DMS53 (cell line): ENCODE data around the gene SSB.

ENCODE experiments used
- DNase-seq: peaks from one replicate; lab custom pipeline; 2025; lab: John Stamatoyannopoulos, UW

SSB gene

GRCh38 chr2:169798718-169799592, at the start of gene SSB:
Gene SSB (plus strand): TSS chr2:169798871. CDS start chr2:169800961, 2,090 bp downstream.
- peak; percentile 98 for DNase-seq

GRCh38 chr2:169752752-169753151, 45.9 kb upstream of the SSB start:
- no peak for DNase-seq

- DNase-seq: no peak
Measured at GRCh38 chr2:169755083-169755870, 43.4 kb upstream of the SSB start.

GRCh38 chr2:169756342-169756741, 42.3 kb upstream of the SSB start:
- DNase-seq: no peak

GRCh38 chr2:169757356-169757755, 41.3 kb upstream of the SSB start:
- DNase-seq: no peak

GRCh38 chr2:169757778-169758177, 40.9 kb upstream of the SSB start:
- no peak for DNase-seq

- DNase-seq: no peak
Measured at GRCh38 chr2:169759987-169760386, 38.7 kb upstream of the SSB start.

GRCh38 chr2:169760798-169761197, 37.9 kb upstream of the SSB start:
- peak; percentile 17 for DNase-seq

GRCh38 chr2:169761251-169761969, 37.3 kb upstream of the SSB start:
- peak; percentile 79 for DNase-seq

- DNase-seq: no peak
Measured at GRCh38 chr2:169761970-169762292, 36.7 kb upstream of the SSB start.

- DNase-seq: peak; percentile 12
Measured at GRCh38 chr2:169765523-169765922, 33.1 kb upstream of the SSB start.

- peak; percentile 83 for DNase-seq
Measured at GRCh38 chr2:169767243-169767888, 31.3 kb upstream of the SSB start.

- peak; percentile 33 for DNase-seq
Measured at GRCh38 chr2:169768262-169768995, 30.2 kb upstream of the SSB start.

GRCh38 chr2:169771021-169771420, 27.6 kb upstream of the SSB start:
- DNase-seq: no peak

- DNase-seq: peak; percentile 70
Measured at GRCh38 chr2:169771612-169772011, 27.1 kb upstream of the SSB start.

GRCh38 chr2:169772651-169773050, 26.0 kb upstream of the SSB start:
- DNase-seq: no peak

GRCh38 chr2:169775354-169775753, 23.3 kb upstream of the SSB start:
- no peak for DNase-seq

GRCh38 chr2:169775765-169776164, 22.9 kb upstream of the SSB start:
- DNase-seq: peak; percentile 57

- DNase-seq: peak; percentile 47
Measured at GRCh38 chr2:169776252-169776761, 22.4 kb upstream of the SSB start.

GRCh38 chr2:169778446-169778845, 20.2 kb upstream of the SSB start:
- DNase-seq: no peak
